HepG2 (cell line): Measurements from ENCODE around the gene IBA57. TPM values are rescaled to one million over a fixed set of nuclear protein-coding genes. Genes with fewer than 3 reads are reported as not detected.

ENCODE experiments used
- ATAC-seq: fragments of 200-7000 bp; cut with Tn5 transposase; 3 replicates; pipeline ENCODE4 v1.9.1; 2020; ENCODE audit warnings: mild to moderate bottlenecking, moderate library complexity
- BruUV-seq: library from RNA; stranded (reverse); fragments of 400-500 nt; replicated peaks from 2 replicates; lab custom pipeline; 2021; lab: Mats Ljungman, UMichigan
- CTCF ChIA-PET: fragments of 300-600 bp; formaldehyde crosslinking; extraction: SDS; loops from one replicate; lab custom pipeline; 2021; ENCODE audit warnings: low total read pairs, inconsistent platforms, low intra/inter-chr PET ratio; lab: Yijun Ruan, JAX
- POLR2A ChIA-PET: fragments of 350-600 bp; sonication (Branson Sonifier 250); formaldehyde crosslinking; loops from one replicate; lab custom pipeline; 2020; ENCODE audit warnings: antibody characterized with exemption, inconsistent platforms; lab: Yijun Ruan, JAX
- DNase-seq: peaks from one replicate; pipeline ENCODE4 v3.0.0-alpha.2; 2015; ENCODE audit warnings: low spot score
- FAIRE-seq: peaks from 3 replicates; lab custom pipeline; 2011; peaks lifted over from hg19 to GRCh38; lab: Jason Lieb, UNC
- H2AFZ ChIP-seq: one replicate; pipeline ENCODE4 v1.6.1; 2011; ENCODE audit warnings: low read length, inconsistent platforms
- H3K27ac ChIP-seq: fragments of 300-600 bp; 3 replicates; pipeline ENCODE4 v1.8.0; 2011; ENCODE audit warnings: mixed run types, mild to moderate bottlenecking, mixed read lengths, low read length, inconsistent platforms; ENCODE audit not compliant: insufficient read depth; ENCODE audit errors: extremely low read length
- H3K27me3 ChIP-seq, 2 experiments: fragments of 200-600 bp in 1 of 2; 2 replicates in 1 of 2; 3 replicates in 1 of 2; pipeline versions ENCODE4 v1.6.0 to v1.8.0; 2011; ENCODE audit warnings: low read length in 2 of 2, mild to moderate bottlenecking in 2 of 2, moderate library complexity in 2 of 2, inconsistent platforms in 1 of 2; ENCODE audit not compliant: insufficient read depth in 2 of 2, control insufficient read depth in 1 of 2
- H3K36me3 ChIP-seq, 2 experiments: fragments of 200-600 bp in 1 of 2; replicated peaks in 1 of 2; 2 replicates in 1 of 2; 3 replicates in 1 of 2; pipeline versions ENCODE4 v1.5.1 to v1.8.0; 2011; ENCODE audit warnings: low read length in 2 of 2, inconsistent platforms in 1 of 2; ENCODE audit not compliant: insufficient read depth in 2 of 2, control insufficient read depth in 1 of 2
- H3K4me1 ChIP-seq: 2 replicates; pipeline ENCODE4 v1.5.1; 2012; ENCODE audit warnings: low read length, inconsistent platforms; ENCODE audit not compliant: insufficient read depth
- H3K4me2 ChIP-seq: 2 replicates; pipeline ENCODE4 v1.6.0; 2011; ENCODE audit warnings: low read depth, low read length, inconsistent platforms
- H3K4me3 ChIP-seq, 3 experiments: fragments of 200-600 bp in 1 of 3; sonication (generic), shearing (Covaris generic) in 1 of 3; replicated peaks in 1 of 3; 2 replicates each; pipeline ENCODE4 v1.5.1; 2011 to 2016; ENCODE audit warnings: low read length in 3 of 3, inconsistent platforms in 2 of 3, low read depth in 2 of 3, mild to moderate bottlenecking in 2 of 3, control low read depth in 1 of 3, mixed read lengths in 1 of 3; ENCODE audit not compliant: insufficient read depth in 1 of 3
- H3K79me2 ChIP-seq: one replicate; pipeline ENCODE4 v1.6.1; 2011; ENCODE audit warnings: low read length, inconsistent platforms; ENCODE audit not compliant: insufficient read depth
- H3K9ac ChIP-seq: 2 replicates; pipeline ENCODE4 v1.6.0; 2011; ENCODE audit warnings: mild to moderate bottlenecking, low read depth, low read length, inconsistent platforms; ENCODE audit not compliant: insufficient read depth
- H3K9me3 ChIP-seq: 2 replicates; pipeline ENCODE4 v1.5.1; 2012; ENCODE audit warnings: mild to moderate bottlenecking, low read length
- H4K20me1 ChIP-seq: 2 replicates; pipeline ENCODE4 v1.6.0; 2011; ENCODE audit warnings: inconsistent platforms, mild to moderate bottlenecking, low read length, moderate library complexity; ENCODE audit not compliant: insufficient read depth
- GFI1 ChIP-seq: sonication (generic); formaldehyde crosslinking; IDR thresholded peaks from 2 replicates; pipeline ENCODE4 v1.5.0; 2020; ENCODE audit warnings: missing genetic modification reagents, mild to moderate bottlenecking, borderline replicate concordance
- HMGA1 ChIP-seq: sonication (generic); formaldehyde crosslinking; conservative IDR thresholded peaks from 2 replicates; pipeline ENCODE4 v1.4.0; 2020; ENCODE audit warnings: missing genetic modification reagents
- HNRNPK ChIP-seq: fragments of 200-400 bp; formaldehyde crosslinking; IDR thresholded peaks from 2 replicates; pipeline ENCODE4 v1.6.1; 2018; ENCODE audit warnings: low read length, low read depth, moderate library complexity, mild to moderate bottlenecking; ENCODE audit not compliant: poor library complexity, severe bottlenecking
- JARID2 ChIP-seq: sonication (generic); formaldehyde crosslinking; IDR thresholded peaks from 2 replicates; pipeline ENCODE4 v1.8.1; 2023; ENCODE audit warnings: missing genetic modification reagents, inconsistent platforms; ENCODE audit not compliant: insufficient replicate concordance
- JUN ChIP-seq: sonication (generic); formaldehyde crosslinking; IDR thresholded peaks from 2 replicates; pipeline ENCODE4 v1.4.0; 2020; ENCODE audit warnings: mild to moderate bottlenecking, missing genetic modification reagents
- SIN3A ChIP-seq: IDR thresholded peaks from 2 replicates; pipeline ENCODE4 v1.6.1; 2011; ENCODE audit warnings: low read depth, mild to moderate bottlenecking, control low read depth, low read length, borderline replicate concordance
- ZFAT ChIP-seq: sonication (generic); formaldehyde crosslinking; conservative IDR thresholded peaks from 2 replicates; pipeline ENCODE4 v1.8.1; 2023; ENCODE audit warnings: missing genetic modification reagents, inconsistent platforms
- ZNF326 ChIP-seq: sonication (generic); formaldehyde crosslinking; IDR thresholded peaks from 2 replicates; pipeline ENCODE4 v1.4.0; 2020; ENCODE audit warnings: missing genetic modification reagents, borderline replicate concordance
- WGBS: methylation state at CpG from one replicate; pipeline ENCODE4 v1.1.6; 2017; ENCODE audit warnings: low lambda C conversion rate; 5-methylcytosine and 5-hydroxymethylcytosine counted together
- in situ Hi-C: cut with HindIII; loops from 2 replicates; pipeline ENCODE4 v1.10.0; 2017; ENCODE audit warnings: low pct_unique_long_range_greater_than_20kb; ENCODE audit not compliant: extremely low pct_ligation_motif_present
- intact Hi-C: fragments of 100-400 bp; cut with micrococcal nuclease; formaldehyde crosslinking; loops from one replicate; pipeline ENCODE4 v1.10.0; 2022; ENCODE audit not compliant: unreplicated experiment
- polyA plus RNA-seq, 8 experiments: library from polyadenylated mRNA; depleted of rRNA in 3 of 8; stranded (reverse) in 7 of 8; unstranded in 1 of 8; fragments of >200 nt; fragmentation: Illumina TruSeq in 4 of 8; extraction: Trizol in 4 of 8; gene quantifications; 2 replicates each; pipeline versions ENCODE4 v1.2.1 to v1.2.3, GENCODE V29; 2011 to 2016; ENCODE audit warnings: low read depth in 4 of 8, missing spikeins in 1 of 8, mixed read lengths in 1 of 8; ENCODE audit not compliant: insufficient read depth in 1 of 8
- total RNA-seq, 5 experiments: library from RNA; depleted of rRNA; stranded (reverse); fragments of >200 nt; fragmentation: Illumina TruSeq; extraction: Trizol; gene quantifications; 2 replicates each; pipeline ENCODE4 v1.2.3, GENCODE V29; 2016; ENCODE audit warnings: low read depth in 1 of 5
- TF ChIP-seq, protein P1 (sequence below): sonication (generic); formaldehyde crosslinking; IDR thresholded peaks from 2 replicates; pipeline ENCODE4 v1.8.0; 2022; ENCODE audit warnings: missing genetic modification reagents, low read depth, mild to moderate bottlenecking, borderline replicate concordance
- TF ChIP-seq, protein P2 (sequence below), 2 experiments: fragments of 450-650 bp in 1 of 2; sonication (generic) in 1 of 2; formaldehyde crosslinking in 1 of 2; IDR thresholded peaks; 2 replicates each; pipeline versions ENCODE4 v1.6.1 to v1.8.0; 2016 to 2022; ENCODE audit warnings: antibody characterized with exemption in 1 of 2, mild to moderate bottlenecking in 1 of 2, missing genetic modification reagents in 1 of 2

IBA57 gene
- total and polyA plus RNA-seq, 2 of the 13 experiments (the other 11 are each of a cell fraction or from before 2014, with no cell fraction given), result 2.3 to 10.2 TPM

DNA sequence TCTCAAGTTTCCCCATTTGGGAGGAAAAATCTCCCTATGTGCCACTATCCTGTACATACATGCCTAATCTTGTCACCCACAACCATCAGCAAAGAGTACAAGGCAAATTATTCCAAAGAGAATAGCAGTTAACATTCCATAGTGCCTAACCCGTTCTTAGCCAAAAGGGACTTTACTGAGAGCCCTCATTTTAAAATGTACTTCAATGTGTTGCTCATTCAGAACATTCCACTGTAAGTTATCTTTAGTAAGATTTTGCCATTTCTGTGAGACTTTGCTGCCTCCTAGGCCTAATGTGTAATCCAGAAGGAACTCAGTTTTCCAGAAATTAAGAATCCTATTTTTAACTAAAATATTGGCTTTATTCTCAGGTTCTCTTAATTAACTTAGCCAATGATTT, 45.3 kb upstream of the IBA57 start:
- no peak overlapping the region for H2AFZ ChIP-seq
- FAIRE-seq (no peak), ATAC-seq (no peak), DNase-seq (no peak)
- 50% methylated on average over 1 of the region's 1 CpG for WGBS
- H3K4me2 ChIP-seq, result no peak overlapping the region
- H4K20me1 ChIP-seq, result no peaks in the 10 kb centered on the region
- intact Hi-C loops (no loop called here), in situ Hi-C loops (no loop called here)
- no TSS peak for BruUV-seq
- peaks cover 21% of the 10 kb centered on the region for H3K9me3 ChIP-seq
- no peaks in the 10 kb centered on the region for H3K79me2 ChIP-seq
- ChIA-PET POLR2A (interaction anchor here (3.1 to 3.7 kb wide), 2 partner anchors 10 to 45 kb away, joined by 11 to 12 read pairs; partner anchors contain the start of gene IBA57), CTCF (no interaction called here)
- no peak overlapping the region for H3K4me3 ChIP-seq
- H3K36me3 ChIP-seq, result no peaks in the 10 kb centered on the region
- no peaks in the 10 kb centered on the region for H3K27me3 ChIP-seq
- H3K27ac ChIP-seq, result no peak overlapping the region
- no peak for TF ChIP-seq JARID2
- no peak for TF ChIP-seq JUN (CRISPR knock-in tag)
- no peak for TF ChIP-seq GFI1 (CRISPR knock-in tag)
- no peak for TF ChIP-seq ZNF326 (CRISPR knock-in tag)
- TF ChIP-seq, protein P1, sequence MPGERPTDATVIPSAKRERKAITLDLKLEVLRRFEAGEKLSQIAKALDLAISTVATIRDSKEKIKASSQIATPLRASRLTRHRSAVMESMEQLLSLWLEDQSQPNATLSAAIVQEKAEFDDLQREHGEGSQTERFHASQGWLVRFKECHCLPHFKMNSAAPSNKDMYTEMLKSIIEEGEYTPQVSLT (CRISPR knock-in tag), result no peak
- TF ChIP-seq, protein P2, sequence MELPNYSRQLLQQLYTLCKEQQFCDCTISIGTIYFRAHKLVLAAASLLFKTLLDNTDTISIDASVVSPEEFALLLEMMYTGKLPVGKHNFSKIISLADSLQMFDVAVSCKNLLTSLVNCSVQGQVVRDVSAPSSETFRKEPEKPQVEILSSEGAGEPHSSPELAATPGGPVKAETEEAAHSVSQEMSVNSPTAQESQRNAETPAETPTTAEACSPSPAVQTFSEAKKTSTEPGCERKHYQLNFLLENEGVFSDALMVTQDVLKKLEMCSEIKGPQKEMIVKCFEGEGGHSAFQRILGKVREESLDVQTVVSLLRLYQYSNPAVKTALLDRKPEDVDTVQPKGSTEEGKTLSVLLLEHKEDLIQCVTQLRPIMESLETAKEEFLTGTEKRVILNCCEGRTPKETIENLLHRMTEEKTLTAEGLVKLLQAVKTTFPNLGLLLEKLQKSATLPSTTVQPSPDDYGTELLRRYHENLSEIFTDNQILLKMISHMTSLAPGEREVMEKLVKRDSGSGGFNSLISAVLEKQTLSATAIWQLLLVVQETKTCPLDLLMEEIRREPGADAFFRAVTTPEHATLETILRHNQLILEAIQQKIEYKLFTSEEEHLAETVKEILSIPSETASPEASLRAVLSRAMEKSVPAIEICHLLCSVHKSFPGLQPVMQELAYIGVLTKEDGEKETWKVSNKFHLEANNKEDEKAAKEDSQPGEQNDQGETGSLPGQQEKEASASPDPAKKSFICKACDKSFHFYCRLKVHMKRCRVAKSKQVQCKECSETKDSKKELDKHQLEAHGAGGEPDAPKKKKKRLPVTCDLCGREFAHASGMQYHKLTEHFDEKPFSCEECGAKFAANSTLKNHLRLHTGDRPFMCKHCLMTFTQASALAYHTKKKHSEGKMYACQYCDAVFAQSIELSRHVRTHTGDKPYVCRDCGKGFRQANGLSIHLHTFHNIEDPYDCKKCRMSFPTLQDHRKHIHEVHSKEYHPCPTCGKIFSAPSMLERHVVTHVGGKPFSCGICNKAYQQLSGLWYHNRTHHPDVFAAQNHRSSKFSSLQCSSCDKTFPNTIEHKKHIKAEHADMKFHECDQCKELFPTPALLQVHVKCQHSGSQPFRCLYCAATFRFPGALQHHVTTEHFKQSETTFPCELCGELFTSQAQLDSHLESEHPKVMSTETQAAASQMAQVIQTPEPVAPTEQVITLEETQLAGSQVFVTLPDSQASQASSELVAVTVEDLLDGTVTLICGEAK (IDR thresholded peaks at IDR 0.05), result no peak
- TF ChIP-seq, protein P2 (CRISPR knock-in tag; IDR thresholded peaks at IDR 0.05), result no peak
- TF ChIP-seq ZFAT (CRISPR knock-in tag), result no peak
- no peak for TF ChIP-seq HNRNPK
- no peak for TF ChIP-seq SIN3A
- TF ChIP-seq HMGA1 (CRISPR knock-in tag), result no peak
- no peak overlapping the region for H3K9ac ChIP-seq
- peaks cover 17% of the 10 kb centered on the region for H3K4me1 ChIP-seq
